ENCODE results near the gene OSMR.

- TF ChIP-seq, protein P1, sequence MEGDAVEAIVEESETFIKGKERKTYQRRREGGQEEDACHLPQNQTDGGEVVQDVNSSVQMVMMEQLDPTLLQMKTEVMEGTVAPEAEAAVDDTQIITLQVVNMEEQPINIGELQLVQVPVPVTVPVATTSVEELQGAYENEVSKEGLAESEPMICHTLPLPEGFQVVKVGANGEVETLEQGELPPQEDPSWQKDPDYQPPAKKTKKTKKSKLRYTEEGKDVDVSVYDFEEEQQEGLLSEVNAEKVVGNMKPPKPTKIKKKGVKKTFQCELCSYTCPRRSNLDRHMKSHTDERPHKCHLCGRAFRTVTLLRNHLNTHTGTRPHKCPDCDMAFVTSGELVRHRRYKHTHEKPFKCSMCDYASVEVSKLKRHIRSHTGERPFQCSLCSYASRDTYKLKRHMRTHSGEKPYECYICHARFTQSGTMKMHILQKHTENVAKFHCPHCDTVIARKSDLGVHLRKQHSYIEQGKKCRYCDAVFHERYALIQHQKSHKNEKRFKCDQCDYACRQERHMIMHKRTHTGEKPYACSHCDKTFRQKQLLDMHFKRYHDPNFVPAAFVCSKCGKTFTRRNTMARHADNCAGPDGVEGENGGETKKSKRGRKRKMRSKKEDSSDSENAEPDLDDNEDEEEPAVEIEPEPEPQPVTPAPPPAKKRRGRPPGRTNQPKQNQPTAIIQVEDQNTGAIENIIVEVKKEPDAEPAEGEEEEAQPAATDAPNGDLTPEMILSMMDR (IDR thresholded peaks at IDR 0.05; ENCODE audit: borderline replicate concordance, extremely low read depth, low read length, poor library complexity, severe bottlenecking), result no peak
- TF ChIP-seq EZH2 (IDR thresholded peaks at IDR 0.05; ENCODE audit: borderline replicate concordance, low read depth, low read length, severe bottlenecking), result no peak
These were observed 115.9 kb downstream of the OSMR start for GRCh38 chr5:38961691-38962090.

All from DND-41 (cell line).